Measurements from ENCODE around the gene IGSF11.

- TF ChIP-seq POLR2A (IDR thresholded peaks at IDR 0.05): no peak
- TF ChIP-seq, protein P1, sequence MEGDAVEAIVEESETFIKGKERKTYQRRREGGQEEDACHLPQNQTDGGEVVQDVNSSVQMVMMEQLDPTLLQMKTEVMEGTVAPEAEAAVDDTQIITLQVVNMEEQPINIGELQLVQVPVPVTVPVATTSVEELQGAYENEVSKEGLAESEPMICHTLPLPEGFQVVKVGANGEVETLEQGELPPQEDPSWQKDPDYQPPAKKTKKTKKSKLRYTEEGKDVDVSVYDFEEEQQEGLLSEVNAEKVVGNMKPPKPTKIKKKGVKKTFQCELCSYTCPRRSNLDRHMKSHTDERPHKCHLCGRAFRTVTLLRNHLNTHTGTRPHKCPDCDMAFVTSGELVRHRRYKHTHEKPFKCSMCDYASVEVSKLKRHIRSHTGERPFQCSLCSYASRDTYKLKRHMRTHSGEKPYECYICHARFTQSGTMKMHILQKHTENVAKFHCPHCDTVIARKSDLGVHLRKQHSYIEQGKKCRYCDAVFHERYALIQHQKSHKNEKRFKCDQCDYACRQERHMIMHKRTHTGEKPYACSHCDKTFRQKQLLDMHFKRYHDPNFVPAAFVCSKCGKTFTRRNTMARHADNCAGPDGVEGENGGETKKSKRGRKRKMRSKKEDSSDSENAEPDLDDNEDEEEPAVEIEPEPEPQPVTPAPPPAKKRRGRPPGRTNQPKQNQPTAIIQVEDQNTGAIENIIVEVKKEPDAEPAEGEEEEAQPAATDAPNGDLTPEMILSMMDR (IDR thresholded peaks at IDR 0.05 in 8 of 11, conservative IDR thresholded peaks at IDR 0.05 in 3 of 11): no peak
Measured at GRCh38 chr3:118987477-118987876, 47.2 kb downstream of the IGSF11 start.
